Central memory CD4-positive, alpha-beta T cell (primary cell): ENCODE measurements around the gene SHROOM3.

ENCODE experiments used
- DNase-seq: peaks from one replicate; pipeline ENCODE4 v3.0.0; 2022

SHROOM3 gene

DNA sequence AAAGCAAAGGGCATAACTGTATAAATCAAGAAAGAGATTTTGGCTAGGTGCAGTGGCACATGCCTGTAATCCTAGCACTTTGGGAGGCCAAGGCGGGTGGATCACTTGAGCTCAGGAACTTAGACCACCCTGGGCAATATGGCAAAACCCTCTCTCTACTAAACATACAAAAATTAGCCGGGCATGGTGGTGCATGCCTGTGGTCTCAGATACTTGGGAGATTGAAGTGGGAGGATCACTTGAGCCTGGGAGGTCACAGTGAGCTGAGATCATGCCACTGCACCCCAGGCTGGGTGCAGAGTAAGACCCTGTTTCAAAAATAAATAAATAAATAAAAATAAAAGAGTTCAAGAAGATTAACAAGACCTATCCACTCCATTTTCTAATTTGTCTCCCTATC, 235.6 kb downstream of the SHROOM3 start:
- no peak for DNase-seq

DNA sequence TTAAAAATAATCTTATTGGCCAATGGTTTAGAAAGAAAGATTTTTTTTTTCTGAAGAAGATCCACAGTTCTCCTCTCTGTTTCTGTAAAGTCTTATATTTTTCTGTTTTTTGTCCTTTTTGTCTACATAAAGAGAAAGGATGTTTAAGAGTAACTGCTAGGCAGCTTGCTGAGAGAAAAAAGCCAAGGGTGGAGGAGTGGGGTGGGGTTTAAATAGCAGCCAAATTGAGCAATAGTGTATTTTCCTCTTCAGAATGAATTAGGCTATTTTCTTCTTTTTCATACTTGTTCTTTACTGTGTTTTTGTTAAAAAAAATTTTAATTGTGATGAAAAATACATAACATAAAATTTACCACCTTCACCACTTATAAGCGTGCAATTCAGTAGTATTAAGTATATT, 238.3 kb downstream of the SHROOM3 start:
- DNase-seq = no peak

DNA sequence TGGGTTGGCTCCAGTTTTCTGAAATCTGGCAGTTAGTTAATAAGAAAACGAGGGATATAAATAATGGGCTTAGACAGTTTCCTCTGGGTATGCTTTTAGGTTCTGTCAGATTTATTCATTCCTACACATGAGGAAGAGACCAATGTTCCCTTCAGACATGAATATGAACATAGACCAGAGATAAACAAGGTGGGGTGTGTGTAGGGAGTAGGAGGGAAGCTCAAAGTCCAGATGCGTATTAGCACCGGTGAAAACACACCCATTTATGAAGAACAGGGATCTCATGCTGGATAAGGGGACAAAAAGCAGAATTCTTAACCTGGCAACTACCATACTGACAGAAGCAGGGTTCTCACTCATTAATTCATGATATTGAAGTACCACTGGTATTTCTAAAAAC, 240.0 kb downstream of the SHROOM3 start:
- DNase-seq = no peak

GRCh38 chr4:76677571-76678326, 242.7 kb downstream of the SHROOM3 start:
- no peak for DNase-seq

GRCh38 chr4:76679691-76680090, 244.7 kb downstream of the SHROOM3 start:
- DNase-seq = no peak

DNA sequence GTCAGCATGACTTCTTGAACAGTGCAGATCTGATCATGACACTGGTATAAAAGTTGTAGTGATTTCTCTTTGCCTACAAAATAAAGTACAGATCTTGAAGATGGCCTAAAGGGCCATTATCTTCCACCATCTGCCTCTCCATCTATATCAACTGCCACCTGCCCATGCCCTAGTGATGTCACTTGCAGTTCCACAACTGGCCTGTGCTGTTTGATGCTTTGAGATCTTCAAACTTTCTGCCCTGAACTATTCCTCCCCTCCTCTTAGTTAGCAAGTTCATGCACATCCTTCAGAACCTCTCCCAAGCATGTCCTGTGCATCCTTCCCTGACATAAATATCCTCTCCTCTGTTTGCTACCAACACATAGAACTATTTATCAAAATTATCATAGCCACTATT, 245.9 kb downstream of the SHROOM3 start:
- no peak for DNase-seq

GRCh38 chr4:76681996-76682395, 247.0 kb downstream of the SHROOM3 start:
- DNase-seq = no peak

- DNase-seq = no peak
Observed at GRCh38 chr4:76683144-76683543, 248.1 kb downstream of the SHROOM3 start.

DNA sequence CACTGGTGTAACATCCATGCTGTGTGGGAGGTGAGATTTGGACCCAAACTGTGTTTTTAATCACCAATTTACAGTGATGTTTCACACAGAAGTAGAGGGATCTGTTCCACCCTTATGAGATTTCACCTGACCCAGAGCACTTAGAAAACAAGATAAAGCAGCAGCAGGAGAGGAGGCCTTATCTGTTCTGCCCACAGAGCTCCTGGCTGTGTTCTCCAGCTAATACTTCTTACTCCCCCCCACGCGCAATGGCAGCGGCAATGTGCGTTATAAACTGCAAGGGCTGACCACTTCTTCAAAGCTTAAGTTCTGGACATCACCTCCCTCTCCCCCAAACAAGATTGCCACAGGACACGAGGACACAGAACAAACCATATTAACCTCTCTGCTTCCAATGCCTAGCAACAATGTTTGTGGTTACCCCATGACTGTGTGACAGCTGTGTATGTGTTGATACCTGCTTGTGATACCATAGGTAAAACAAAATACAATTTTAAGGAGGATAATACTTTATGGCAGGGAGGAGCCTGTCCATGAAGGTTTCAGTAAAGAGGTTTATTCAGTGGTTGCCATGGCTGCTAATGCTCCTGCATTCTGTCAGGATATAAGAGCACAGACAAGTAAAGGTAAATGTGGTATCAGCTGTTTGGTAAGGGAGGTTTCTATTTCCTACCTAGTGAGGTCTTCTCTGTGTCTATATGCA, 252.9 kb downstream of the SHROOM3 start:
- DNase-seq = no peak

DNA sequence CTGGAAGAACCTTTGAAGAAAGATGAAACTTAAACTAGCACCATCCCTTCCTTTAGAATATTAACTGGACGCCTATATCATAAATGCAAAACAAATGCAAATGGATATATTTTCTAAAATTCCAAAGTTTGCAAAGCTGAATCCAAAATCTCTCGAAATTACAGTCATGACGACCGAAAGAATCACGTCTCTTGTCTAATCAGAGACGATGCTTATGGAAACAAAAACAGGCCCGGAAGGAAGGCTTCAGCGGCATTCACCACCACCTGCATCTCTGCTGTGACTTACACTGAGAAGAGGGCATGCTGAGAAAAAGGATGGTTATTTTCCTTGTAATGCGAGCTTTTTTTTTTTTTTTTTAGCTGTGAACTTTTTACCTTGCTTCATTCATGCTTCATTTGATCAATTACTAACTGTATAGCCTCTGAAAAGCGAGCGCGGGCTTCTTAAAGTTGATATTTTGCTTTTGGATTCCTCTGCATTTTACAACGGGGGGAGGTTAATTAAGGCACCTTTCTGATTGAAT, 253.7 kb downstream of the SHROOM3 start:
- DNase-seq = no peak

GRCh38 chr4:76689145-76689817, 254.3 kb downstream of the SHROOM3 start:
- no peak for DNase-seq

DNA sequence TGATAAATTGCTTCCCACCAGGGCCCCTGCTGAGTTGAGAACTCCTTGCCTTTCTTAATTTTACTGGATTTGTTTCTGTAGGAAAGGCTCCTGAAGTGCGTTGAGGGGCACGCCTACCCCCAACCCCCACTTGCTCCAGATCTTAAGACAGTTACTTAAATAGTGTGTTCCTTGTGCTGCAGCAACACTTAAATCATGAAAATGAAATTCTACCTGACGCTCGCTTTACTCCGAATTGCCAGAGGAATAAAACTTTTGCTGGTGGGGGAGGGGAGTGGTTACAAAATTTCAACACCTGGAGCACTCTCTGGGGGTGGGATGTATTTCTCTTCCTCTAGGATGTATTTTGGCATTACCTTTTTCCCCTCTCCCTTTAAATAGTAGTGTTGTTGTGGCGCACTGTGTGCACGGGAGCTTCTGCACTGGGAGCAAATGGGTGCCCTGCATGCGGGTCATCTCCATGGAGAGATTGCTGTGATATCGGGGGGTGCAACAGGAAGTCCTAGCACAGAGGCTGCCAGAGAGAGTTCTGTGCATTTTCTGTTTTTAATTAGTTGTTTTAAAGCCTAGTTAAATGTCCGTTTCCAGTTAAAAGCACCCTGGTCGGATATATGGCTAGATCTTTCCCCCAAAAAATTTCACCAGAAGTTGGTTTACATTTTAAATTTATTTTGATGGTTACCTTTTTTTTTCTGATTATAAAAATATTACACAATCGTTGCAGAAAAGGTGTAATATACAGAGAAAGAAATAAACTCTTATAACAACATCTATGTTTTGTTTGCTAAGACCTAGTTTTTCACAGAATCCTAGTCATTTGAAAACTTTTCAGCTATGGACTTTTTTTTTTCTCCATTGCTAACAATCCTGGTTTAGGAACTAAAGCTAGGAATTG, 255.2 kb downstream of the SHROOM3 start:
- DNase-seq = no peak

- no peak for DNase-seq
Observed at GRCh38 chr4:76690906-76691275, 255.9 kb downstream of the SHROOM3 start.

DNA sequence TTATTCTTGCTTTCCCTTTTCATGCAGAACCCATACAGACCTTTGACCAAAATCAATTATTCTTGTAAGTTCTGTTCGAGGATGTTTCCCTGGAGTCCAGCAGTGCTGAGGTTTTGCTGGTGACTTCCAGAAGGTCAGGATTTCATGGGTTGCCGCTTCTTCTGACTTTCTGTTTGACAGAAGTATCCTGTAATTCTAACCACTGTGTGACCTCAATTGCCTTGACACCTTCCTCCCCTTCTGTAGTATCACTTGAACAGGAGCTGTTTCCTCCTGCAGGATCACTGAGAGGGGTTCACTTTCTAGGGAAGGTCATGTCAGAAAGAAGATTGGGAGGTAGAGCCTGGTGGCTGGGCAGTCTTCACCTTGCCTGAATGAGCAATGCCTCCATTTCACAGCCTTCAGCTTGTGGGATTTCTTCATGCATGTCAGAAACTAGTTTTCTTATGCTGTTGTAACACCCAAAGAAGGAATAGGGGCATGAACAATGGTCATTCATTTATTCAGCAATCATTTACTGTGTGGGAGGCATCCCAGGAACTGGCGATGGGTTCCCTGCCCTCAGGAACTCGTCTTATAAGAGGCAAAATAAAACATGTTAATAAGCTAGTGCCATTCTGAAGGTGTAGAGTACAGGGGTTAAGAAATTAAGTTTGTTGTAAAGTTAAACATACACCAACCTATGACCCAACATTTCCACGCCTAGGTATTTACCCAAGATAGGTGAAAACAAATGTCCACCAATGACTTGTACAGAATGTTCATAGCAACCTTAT, 257.0 kb downstream of the SHROOM3 start:
- DNase-seq = no peak

- DNase-seq = no peak
Observed at GRCh38 chr4:76692761-76693160, 257.7 kb downstream of the SHROOM3 start.

DNA sequence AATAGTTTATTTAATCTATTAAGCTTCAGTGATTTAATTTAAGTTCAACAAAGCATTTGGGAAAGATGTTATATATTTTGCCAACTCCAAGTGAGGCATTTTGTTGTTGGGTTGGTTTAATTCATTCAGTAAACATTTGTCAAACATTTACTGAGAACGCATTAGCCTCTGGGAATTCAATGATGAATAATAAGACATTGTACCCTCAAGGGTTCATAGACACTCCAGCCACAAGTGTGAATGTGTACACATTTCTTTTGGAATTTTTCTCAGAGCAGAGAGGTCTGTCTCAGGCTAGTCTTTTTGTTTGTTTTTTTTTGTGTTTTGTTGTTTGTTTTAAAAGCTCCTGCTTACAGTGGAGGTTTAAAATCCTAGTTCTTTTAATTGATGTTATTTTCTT, 259.0 kb downstream of the SHROOM3 start:
- DNase-seq = no peak

- no peak for DNase-seq
Observed at GRCh38 chr4:76696109-76696508, 261.1 kb downstream of the SHROOM3 start.

DNA sequence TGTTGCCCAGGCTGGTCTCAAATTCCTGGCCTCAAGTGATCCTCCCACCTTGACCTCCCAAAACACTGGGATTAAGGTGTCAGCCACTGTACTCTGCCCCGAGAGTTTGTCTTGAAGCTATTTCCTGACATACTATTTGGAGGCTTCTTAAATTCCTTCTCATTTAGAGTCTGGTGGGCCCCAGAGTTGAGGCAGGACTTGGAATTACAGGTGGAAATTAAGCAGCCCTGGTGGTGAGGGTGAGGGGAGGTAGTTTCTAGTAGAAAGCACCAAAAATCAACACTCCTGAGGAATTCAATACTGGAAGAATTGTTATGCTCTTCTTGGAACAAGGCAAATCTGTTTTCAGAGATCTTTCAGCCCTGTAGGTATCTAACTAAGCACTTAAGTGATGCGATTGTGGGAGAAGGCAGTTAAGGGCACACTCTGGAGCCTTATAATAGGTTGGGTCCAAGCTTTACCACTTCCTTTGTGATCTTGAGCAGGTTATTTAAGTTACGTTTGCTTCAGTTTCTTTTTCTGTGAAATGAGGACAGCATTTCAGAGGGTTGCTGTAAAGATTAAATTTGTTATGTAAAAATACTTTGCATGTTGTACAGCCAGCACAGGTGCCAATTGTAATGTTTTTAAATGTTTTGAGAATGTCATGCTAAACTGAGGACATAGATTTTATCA, 262.2 kb downstream of the SHROOM3 start:
- DNase-seq = no peak

- no peak for DNase-seq
Observed at GRCh38 chr4:76698141-76698540, 263.1 kb downstream of the SHROOM3 start.

DNA sequence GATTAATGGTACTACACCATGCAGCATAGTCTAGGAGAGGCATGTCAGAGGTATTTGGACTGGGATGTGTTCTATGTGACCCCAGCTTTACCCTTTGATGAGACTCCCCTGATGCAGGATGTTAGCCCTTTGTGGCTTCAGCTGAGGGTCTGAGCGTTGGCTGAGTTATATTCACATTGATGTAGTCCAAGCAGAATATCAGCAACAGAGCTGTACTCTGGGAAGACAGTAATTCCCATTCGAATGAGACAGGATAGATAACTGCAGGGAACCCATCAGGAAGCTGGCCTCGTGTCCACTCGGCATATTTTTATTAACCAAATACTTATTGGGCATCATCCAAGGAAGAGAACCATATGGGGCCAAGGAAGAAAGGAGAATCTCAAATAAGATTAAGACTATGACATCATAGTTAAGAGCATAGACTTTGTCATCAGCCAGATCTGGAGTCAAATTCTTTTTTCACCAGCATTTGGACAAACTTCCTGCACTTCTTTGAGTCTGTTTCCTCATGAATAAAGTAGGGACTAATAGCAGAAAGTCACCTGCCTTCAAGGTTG, 264.8 kb downstream of the SHROOM3 start:
- no peak for DNase-seq
